ENCODE measurements around the gene FAM135A. TPM values are rescaled to one million over a fixed set of nuclear protein-coding genes. Genes with fewer than 3 reads are reported as not detected.

FAM135A gene
- total and polyA plus RNA-seq, 8 donors, result 7.2 to 121 (median 39.5) TPM

- WGBS, 5 donors, result 72 to 90% (median 79%) methylated on average over 1 of the region's 1 CpG
- H3K9me3 ChIP-seq, result no peaks in the 10 kb centered on the region
- TF ChIP-seq POLR2A (IDR thresholded peaks at IDR 0.05) (no peak), EP300 (IDR thresholded peaks at IDR 0.05) (no peak), POLR2AphosphoS5 (IDR thresholded peaks at IDR 0.05) (no peak), CTCF (IDR thresholded peaks at IDR 0.05) (no peak)
- intact Hi-C loops (cut with DNase I; ENCODE audit: low total_unique reads), result no loop called here
- no peak for DNase-seq
- no peak overlapping the region for H3K27ac ChIP-seq
- no peaks in the 10 kb centered on the region for H3K4me1 ChIP-seq
- H3K36me3 ChIP-seq, result peaks cover 0 to 80% (median 63%) of the 10 kb centered on the region in 4 donors
- H3K4me3 ChIP-seq, result no peak overlapping the region
- H3K27me3 ChIP-seq, result no peaks in the 10 kb centered on the region
Observed at GRCh38 chr6:70537266-70537665, 124.0 kb downstream of the FAM135A start.

DNA sequence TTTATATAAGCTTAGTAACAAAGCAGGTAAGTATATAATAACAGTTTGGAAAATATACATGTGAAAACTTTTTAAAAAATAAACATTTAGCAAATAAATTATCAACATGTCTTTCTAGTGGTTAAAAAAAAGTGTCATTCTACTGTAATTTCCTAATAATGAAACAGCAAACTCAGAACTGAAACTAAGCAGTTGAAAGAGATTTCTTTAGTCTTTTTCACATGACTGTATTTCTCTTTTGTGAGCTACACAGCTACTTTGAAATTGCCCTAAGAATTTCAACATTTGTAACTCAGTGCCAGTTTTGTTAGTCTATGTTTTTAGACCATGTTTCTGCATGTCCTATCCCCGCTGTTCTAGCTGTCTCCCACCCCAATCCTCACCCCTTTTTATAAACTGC, 125.1 kb downstream of the FAM135A start:
- Histone ChIP-seq H3K36me3 (peaks cover 0 to 69% (median 61%) of the 10 kb centered on the region in 4 donors), H3K27ac (no peak overlapping the region), H3K4me3 (no peak overlapping the region), H3K4me1 (no peaks in the 10 kb centered on the region), H3K27me3 (no peaks in the 10 kb centered on the region), H3K9me3 (no peaks in the 10 kb centered on the region)
- intact Hi-C loops (cut with DNase I; ENCODE audit: low total_unique reads), result no loop called here
- TF ChIP-seq EP300 (IDR thresholded peaks at IDR 0.05) (no peak), POLR2AphosphoS5 (IDR thresholded peaks at IDR 0.05) (no peak), CTCF (IDR thresholded peaks at IDR 0.05) (no peak), POLR2A (IDR thresholded peaks at IDR 0.05) (no peak)
- WGBS, 5 donors, result 87 to 97% (median 90%) methylated on average over 1 of the region's 1 CpG
- DNase-seq, result no peak

- Histone ChIP-seq H3K4me3 (no peak overlapping the region), H3K36me3 (peaks cover 0 to 28% (median 17%) of the 10 kb centered on the region in 4 donors), H3K27me3 (no peaks in the 10 kb centered on the region), H3K27ac (no peak overlapping the region), H3K4me1 (no peaks in the 10 kb centered on the region), H3K9me3 (no peaks in the 10 kb centered on the region)
- intact Hi-C loops (cut with DNase I; ENCODE audit: low total_unique reads), result no loop called here
- TF ChIP-seq POLR2A (IDR thresholded peaks at IDR 0.05) (no peak), EP300 (IDR thresholded peaks at IDR 0.05) (no peak), POLR2AphosphoS5 (IDR thresholded peaks at IDR 0.05) (no peak), CTCF (IDR thresholded peaks at IDR 0.05) (no peak)
- peak in 1 of 2 donors; percentile 48 for DNase-seq
Observed at GRCh38 chr6:70547313-70547712, 134.0 kb downstream of the FAM135A start.

DNA sequence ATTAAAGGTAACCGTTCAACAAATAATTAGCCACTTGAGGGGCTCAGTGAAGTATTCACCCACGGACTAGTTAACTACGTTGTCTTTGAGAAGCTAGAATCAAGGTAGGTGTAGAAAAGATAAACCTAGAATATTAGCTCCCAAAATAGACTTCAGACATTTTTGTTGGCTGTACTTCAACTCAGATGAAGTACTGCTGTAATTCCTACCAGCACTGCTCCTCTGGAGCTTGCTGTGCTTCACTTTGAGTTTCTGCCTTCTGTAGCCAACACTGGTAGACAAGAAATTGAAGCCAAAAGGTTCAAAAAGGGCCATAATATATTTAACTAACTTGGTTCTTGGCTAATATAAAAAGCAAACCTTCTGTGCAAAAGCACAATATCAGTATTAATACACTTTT, 134.6 kb downstream of the FAM135A start:
- Histone ChIP-seq H3K9me3 (no peaks in the 10 kb centered on the region), H3K27ac (no peak overlapping the region), H3K36me3 (peaks cover 0 to 22% (median 16%) of the 10 kb centered on the region in 4 donors), H3K4me3 (no peak overlapping the region), H3K27me3 (no peaks in the 10 kb centered on the region), H3K4me1 (no peaks in the 10 kb centered on the region)
- WGBS, 5 donors, result 85 to 93% (median 89%) methylated on average over 3 of the region's 3 CpGs
- intact Hi-C loops (cut with DNase I; ENCODE audit: low total_unique reads), result no loop called here
- DNase-seq, result no peak
- TF ChIP-seq POLR2A (IDR thresholded peaks at IDR 0.05) (no peak), POLR2AphosphoS5 (IDR thresholded peaks at IDR 0.05) (no peak), CTCF (IDR thresholded peaks at IDR 0.05) (no peak), EP300 (IDR thresholded peaks at IDR 0.05) (no peak)
